HG03097 (cell line): ENCODE measurements around the gene CABLES2.

Experiments used
- ATAC-seq: cut with Tn5 transposase; IDR thresholded peaks from one replicate; pipeline ENCODE4 v1.9.1; 2021; ENCODE audit not compliant: unreplicated experiment, low FRiP score

Gene CABLES2, protein sequence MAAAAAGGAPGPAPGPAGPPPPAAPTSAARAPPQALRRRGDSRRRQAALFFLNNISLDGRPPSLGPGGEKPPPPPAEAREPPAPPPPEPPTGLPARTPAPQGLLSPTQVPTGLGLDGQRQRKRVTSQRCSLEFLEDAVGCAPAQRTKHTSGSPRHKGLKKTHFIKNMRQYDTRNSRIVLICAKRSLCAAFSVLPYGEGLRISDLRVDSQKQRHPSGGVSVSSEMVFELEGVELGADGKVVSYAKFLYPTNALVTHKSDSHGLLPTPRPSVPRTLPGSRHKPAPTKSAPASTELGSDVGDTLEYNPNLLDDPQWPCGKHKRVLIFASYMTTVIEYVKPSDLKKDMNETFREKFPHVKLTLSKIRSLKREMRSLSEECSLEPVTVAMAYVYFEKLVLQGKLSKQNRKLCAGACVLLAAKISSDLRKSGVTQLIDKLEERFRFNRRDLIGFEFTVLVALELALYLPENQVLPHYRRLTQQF

GRCh38 chr20:62407221-62407992 is at the start of gene CABLES2:
Gene CABLES2, minus strand, starts transcription at chr20:62407285. Its CDS starts 9 bp downstream, at chr20:62407276.
- ATAC-seq, result peak; percentile 66

- no peak for ATAC-seq
These were observed 48.8 kb upstream of the CABLES2 start for GRCh38 chr20:62455929-62456328.

- no peak for ATAC-seq
These were observed 48.0 kb upstream of the CABLES2 start for GRCh38 chr20:62454904-62455636.

- ATAC-seq, result no peak
These were observed 46.2 kb upstream of the CABLES2 start for GRCh38 chr20:62453186-62453808.

GRCh38 chr20:62452475-62453095 is 45.5 kb upstream of the CABLES2 start:
- ATAC-seq, result no peak

GRCh38 chr20:62451970-62452369 is 44.9 kb upstream of the CABLES2 start:
- no peak for ATAC-seq

DNA sequence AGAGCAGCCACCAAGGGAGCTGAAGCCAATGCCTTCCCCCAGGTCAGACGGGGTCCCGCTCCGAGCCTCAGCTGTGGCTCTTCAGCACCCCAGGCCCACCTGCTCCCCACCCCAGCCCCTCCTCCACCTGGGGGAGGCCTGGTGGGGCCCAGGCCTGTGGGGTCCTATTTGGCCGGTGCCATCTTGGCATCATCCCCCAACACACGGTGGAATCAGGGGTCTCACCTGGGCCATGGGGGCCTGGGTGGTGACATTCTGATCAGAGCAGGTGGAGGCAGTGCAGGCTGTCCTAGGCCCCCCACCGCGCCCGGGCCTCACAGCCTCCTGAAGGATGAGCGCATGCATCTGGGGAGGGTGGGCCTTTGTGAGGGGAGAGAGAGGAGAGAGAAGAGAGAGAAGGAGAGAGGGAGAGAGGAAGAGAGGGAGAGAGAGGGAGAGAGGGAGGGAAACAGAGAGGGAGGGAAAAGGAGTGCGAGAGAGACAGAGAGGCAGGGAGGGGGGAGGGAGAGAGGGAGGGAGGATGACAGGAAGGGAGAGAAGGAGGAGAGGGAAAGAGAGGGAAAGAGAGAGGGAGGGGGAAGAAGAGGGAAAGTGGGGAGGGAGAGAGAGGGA is 44.2 kb upstream of the CABLES2 start:
- ATAC-seq, result no peak

DNA sequence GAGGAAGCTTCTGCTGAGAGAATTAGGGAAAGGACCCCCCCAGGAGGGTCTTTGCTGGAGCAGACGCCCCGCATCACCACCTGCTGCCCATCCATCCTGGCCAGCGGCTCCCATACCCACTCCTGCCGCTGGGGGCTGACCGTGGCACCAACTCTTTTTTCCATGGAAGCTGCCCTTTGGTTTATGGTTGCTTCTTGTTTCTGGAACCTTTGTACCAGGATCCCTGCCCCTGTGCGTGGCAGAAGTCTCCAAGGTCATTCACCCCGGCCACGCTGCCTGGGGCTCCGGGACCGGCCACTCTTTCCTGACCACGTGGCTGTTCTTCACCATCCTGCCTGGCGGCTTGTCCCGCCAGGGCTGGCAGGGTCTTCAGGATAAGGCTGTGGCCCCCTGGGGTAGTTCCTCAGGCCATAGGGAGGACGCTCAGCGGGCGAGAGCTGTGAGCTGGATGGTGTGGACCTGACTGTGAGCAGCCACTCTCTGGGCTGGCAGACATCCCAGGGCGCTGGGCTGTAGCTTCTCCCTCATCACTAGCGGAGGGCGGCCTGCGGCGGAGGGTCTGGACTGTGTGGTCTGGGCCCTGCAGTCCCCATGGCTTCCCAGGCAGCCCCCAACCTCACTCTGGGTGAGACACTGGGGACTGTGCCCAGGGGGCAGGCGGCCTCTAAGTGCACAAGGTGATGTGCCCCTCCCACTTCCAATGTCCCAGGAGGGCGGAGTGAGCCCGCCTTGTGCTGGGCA is 43.0 kb upstream of the CABLES2 start:
- no peak for ATAC-seq

DNA sequence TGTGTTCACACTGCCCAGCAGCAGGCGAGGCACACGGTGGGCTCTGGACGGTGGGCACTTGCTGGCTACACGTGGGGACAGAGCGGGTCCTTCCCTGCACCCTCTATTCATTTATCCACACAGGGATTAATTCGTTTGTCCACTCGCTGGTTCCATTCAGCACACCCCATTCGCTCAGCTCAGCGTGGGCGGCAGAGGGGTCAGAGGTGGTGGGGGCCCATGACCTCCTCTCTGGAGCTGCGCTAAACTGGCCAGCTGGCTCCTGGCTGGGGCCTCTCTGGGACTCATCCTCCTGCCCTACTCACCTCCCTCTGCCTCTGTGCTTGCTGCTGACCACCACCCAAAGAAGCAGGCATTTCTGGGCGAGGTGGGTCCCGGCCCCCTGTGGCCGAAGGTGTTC is 41.7 kb upstream of the CABLES2 start:
- ATAC-seq, result no peak

DNA sequence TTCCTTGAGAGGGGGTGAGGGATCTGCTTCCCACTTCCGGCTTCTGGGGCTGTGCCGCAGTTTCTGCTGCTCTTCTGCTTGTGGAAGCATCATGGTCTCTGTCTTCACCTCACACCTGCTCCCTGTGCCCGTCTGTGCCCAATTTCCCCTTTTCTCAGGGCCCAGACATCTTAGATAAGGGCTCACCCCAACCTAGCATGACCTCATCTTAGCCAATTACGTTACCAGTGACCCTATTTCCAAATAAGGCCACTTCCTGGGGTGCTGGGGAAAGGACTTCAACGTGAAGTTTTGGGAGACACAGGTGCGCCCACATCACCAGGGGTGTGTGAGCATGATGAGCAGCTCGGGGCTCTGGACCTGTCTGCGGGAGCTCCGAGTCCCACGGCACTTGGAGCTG is 41.0 kb upstream of the CABLES2 start:
- ATAC-seq, result no peak

DNA sequence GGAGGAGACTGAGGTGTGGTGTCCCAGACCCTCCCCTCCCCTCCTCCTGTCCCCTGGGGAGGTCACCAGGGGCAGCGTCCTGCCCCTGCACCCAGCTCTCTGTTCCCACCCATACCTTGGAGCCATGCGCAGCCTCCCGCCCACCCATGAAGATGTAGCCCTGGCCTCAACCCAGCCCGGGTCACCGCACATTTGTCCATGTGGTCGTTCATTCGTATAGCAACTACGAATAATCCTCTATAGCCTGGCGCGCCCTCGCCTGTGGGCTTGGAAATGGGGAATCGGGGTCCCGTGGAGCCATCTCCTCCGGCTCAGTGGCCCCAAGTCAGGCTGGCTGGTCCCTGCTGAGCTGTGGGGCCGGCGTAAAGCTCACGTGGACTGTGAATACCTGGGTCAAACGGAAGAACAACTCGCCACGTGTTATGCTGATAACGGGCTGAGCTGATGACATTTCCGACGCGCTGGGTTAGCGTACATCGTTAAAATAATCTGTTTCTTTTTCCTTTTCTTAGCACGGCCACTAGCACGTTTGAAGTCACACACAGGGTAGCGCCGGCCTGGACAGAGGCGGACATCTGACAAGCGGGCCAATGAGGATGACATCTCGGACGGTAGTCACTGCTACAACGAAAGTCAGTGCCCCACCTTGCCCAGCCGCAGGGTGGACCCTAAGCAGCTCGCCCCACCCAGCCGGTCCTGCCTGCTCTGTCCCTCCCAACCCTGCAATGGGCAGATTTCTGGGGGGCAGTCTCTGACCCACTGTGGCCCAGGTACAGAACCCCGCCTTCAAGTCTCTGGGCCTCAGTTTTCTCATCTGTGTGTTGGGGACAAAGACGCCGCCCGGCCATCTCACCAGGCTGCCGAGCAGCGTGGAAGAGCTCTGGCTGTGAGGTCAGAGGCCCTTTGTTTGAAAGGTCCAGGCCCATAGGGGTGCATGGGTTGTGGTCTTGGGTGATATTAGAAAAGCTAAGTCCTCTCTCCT is 40.1 kb upstream of the CABLES2 start:
- no peak for ATAC-seq

- ATAC-seq, result no peak
These were observed 39.4 kb upstream of the CABLES2 start for GRCh38 chr20:62446481-62446880.

GRCh38 chr20:62445553-62446340 is 38.7 kb upstream of the CABLES2 start:
- no peak for ATAC-seq

DNA sequence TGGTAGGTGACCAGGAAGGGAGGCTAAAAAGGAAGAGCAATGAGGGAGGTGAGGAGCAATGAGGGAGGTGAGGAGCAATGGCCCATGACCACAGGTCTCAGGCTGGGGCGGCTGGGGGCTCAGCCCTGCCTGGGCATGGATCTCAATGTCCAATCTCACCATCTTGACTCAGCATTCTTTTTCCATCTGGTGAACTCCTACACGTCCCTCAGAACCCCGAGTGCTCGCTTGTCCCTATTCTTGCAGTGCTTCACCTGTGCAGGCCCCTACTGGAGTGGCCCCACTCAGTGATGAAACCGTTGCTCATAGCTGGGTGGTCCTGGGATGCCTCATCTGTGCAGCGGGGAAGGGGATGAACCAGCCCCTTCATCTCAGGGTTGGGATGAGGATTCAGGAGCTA is 37.2 kb upstream of the CABLES2 start:
- ATAC-seq, result no peak

- ATAC-seq, result no peak
These were observed 35.0 kb upstream of the CABLES2 start for GRCh38 chr20:62441987-62442539.

DNA sequence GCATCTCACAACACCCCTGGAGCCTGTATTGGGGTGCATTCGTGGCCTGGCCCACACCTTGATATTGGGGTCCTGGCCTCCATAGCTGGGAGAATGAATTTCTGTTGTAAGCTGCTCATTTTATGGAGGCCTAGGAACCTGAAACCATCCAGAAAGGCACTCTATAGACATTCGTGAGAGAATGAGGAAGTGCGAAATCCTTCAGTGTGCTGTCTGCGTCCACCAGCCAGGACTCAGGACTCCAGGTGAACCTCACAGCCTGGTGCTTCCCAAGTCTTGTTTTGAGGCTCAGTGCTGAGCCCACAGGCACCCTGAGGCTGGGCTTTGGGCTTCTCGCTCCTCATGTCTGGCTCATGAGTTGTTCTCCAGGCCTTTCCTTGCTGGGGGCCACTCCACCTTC is 32.1 kb upstream of the CABLES2 start:
- ATAC-seq, result no peak

DNA sequence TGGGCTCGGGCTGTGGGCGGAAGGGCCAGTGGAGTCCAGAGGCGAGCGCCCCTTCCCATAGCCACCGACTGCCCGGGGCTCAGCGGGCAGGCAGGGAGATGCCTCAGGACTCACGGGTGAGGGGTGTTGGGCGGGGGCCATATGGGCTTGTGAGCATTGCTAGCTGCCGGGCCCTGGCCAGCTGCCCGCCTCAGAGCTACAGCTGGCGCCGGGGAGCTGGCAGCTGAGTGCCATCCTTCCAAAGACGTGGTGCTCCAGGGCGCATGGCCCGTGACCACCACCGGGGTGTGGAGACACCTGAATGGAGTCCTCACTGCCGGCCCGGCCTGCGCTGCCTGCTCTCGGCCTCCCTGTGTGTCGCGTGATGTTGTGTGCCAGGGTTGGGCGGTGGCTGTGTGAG is 30.8 kb upstream of the CABLES2 start:
- no peak for ATAC-seq
